ENCODE measurements around the gene CD14.
"Not testable (repeated sequence)": the region's sequence is repeated elsewhere in the genome, so short reads cannot be mapped to it uniquely, and the experiment has no call there.

The CD14 gene

GRCh38 chr5:140634103-140634502 is 1.1 kb upstream of the CD14 start:
- no peak for DNase-seq

GRCh38 chr5:140633501-140633900 is 526 bp upstream of the CD14 start:
- DNase-seq: no peak

- peak; percentile 54 for DNase-seq
These were observed 482 bp downstream of the CD14 start for GRCh38 chr5:140632366-140633020.

- DNase-seq: peak; percentile 49
These were observed 1.1 kb downstream of the CD14 start for GRCh38 chr5:140631831-140632365.

GRCh38 chr5:140631036-140631417 is 1.9 kb downstream of the CD14 start:
- no peak for DNase-seq

GRCh38 chr5:140630292-140631035 is 2.5 kb downstream of the CD14 start:
- no peak for DNase-seq

GRCh38 chr5:140628711-140629110 is 4.3 kb downstream of the CD14 start:
- DNase-seq: no peak

GRCh38 chr5:140627972-140628371 is 5.0 kb downstream of the CD14 start:
- no peak for DNase-seq

- DNase-seq: not testable (repeated sequence)
These were observed 8.1 kb downstream of the CD14 start for GRCh38 chr5:140624886-140625285.

- not testable (repeated sequence) for DNase-seq
These were observed 9.9 kb downstream of the CD14 start for GRCh38 chr5:140623061-140623460.

- no peak for DNase-seq
These were observed 10.7 kb downstream of the CD14 start for GRCh38 chr5:140622301-140622700.

- DNase-seq: no peak
These were observed 21.9 kb downstream of the CD14 start for GRCh38 chr5:140611020-140611521.

- DNase-seq: no peak
These were observed 23.8 kb downstream of the CD14 start for GRCh38 chr5:140609126-140609525.

GRCh38 chr5:140608722-140609121 is 24.3 kb downstream of the CD14 start:
- DNase-seq: no peak

- no peak for DNase-seq
These were observed 25.9 kb downstream of the CD14 start for GRCh38 chr5:140607031-140607430.

GRCh38 chr5:140605879-140606278 is 27.1 kb downstream of the CD14 start:
- DNase-seq: no peak

GRCh38 chr5:140603734-140604133 is 29.2 kb downstream of the CD14 start:
- DNase-seq: no peak

GRCh38 chr5:140603446-140603698 is 29.6 kb downstream of the CD14 start:
- not testable (repeated sequence) for DNase-seq

- DNase-seq: no peak
These were observed 30.8 kb downstream of the CD14 start for GRCh38 chr5:140602147-140602546.

GRCh38 chr5:140600096-140600495 is 32.9 kb downstream of the CD14 start:
- DNase-seq: no peak

- no peak for DNase-seq
These were observed 34.1 kb downstream of the CD14 start for GRCh38 chr5:140598836-140599235.

- no peak for DNase-seq
These were observed 36.6 kb downstream of the CD14 start for GRCh38 chr5:140596321-140596741.

GRCh38 chr5:140595538-140596300 is 37.3 kb downstream of the CD14 start:
- DNase-seq: no peak

- DNase-seq: no peak
These were observed 38.8 kb downstream of the CD14 start for GRCh38 chr5:140594169-140594568.

All from activated naive CD4-positive, alpha-beta T cell treated with anti-CD3 and anti-CD28 coated beads, Interleukin-2, amount 50 U/mL, for 16 hours (primary cell).